Spleen (tissue), 7 donors: Measurements from ENCODE around the gene CLINT1.

Experiments used
- POLR2A ChIP-seq, 3 donors: fragments of 450-650 bp; IDR thresholded peaks; one replicate each; pipeline ENCODE4 v1.5.1; 2017; ENCODE audit warnings: antibody characterized with exemption in 3 of 3, mild to moderate bottlenecking in 1 of 3
- POLR2AphosphoS5 ChIP-seq, 3 donors: sonication (generic); formaldehyde crosslinking; IDR thresholded peaks; one replicate each; pipeline ENCODE4 v1.5.1; 2017; ENCODE audit warnings: antibody characterized with exemption in 3 of 3
- TF ChIP-seq, protein P1 (sequence below), 11 experiments: fragments of 200-600 bp in 7 of 11; fragments of 450-650 bp in 4 of 11; sonication (generic) in 4 of 11; IDR thresholded peaks in 8 of 11; conservative IDR thresholded peaks in 3 of 11; 1 replicate in 7 of 11; 2 replicates in 4 of 11; pipeline versions ENCODE4 v1.4.0 to v1.8.0; 2016 to 2021; ENCODE audit warnings: antibody characterized with exemption in 11 of 11, inconsistent platforms in 4 of 11, mild to moderate bottlenecking in 1 of 11
- donor health status: DM: no; HTN: no; CAD: no; lungs with moderate emphysema.
- donor health status: DM: no; HTN: no; CAD: no.
- donor health status: DM: no; HTN: no; CAD: no.

DNA sequence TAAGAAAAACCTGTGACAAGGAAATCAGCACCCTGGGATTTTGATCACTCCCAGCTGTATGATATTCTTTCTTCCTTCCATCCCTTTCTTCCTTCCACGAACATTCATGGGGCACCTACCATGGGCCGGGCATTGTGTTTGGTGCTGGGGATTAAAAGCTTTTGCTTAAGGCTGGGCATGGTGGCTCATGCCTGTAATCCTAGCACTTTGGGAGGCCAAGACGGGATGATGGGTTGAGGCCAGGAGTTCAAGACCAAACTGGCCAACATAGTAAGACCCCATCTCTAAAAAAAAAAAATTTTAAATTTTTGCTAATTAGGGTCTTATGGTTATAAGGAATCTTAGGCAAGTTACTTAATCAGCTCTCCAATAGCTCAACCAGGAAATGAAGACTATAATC lies 48.5 kb upstream of the CLINT1 start:
- TF ChIP-seq, protein P1, sequence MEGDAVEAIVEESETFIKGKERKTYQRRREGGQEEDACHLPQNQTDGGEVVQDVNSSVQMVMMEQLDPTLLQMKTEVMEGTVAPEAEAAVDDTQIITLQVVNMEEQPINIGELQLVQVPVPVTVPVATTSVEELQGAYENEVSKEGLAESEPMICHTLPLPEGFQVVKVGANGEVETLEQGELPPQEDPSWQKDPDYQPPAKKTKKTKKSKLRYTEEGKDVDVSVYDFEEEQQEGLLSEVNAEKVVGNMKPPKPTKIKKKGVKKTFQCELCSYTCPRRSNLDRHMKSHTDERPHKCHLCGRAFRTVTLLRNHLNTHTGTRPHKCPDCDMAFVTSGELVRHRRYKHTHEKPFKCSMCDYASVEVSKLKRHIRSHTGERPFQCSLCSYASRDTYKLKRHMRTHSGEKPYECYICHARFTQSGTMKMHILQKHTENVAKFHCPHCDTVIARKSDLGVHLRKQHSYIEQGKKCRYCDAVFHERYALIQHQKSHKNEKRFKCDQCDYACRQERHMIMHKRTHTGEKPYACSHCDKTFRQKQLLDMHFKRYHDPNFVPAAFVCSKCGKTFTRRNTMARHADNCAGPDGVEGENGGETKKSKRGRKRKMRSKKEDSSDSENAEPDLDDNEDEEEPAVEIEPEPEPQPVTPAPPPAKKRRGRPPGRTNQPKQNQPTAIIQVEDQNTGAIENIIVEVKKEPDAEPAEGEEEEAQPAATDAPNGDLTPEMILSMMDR (IDR thresholded peaks at IDR 0.05 in 8 of 11, conservative IDR thresholded peaks at IDR 0.05 in 3 of 11): no peak
- TF ChIP-seq POLR2A (IDR thresholded peaks at IDR 0.05) (no peak), POLR2AphosphoS5 (IDR thresholded peaks at IDR 0.05) (no peak)
